GM08714 (cell line): Measurements from ENCODE around the gene KMT2B.
A peak's percentile ranks its signal among the peaks of the same experiment; 100 is the strongest.
"Not testable (repeated sequence)": the region's sequence is repeated elsewhere in the genome, so short reads cannot be mapped to it uniquely, and the experiment has no call there.

Source experiments
- H3K4me3 ChIP-seq: fragments of 200-500 bp; sonication (Bioruptor generic); 2 replicates; pipeline ENCODE4 v1.5.1; 2014; ENCODE audit warnings: mild to moderate bottlenecking, low read length, inconsistent platforms
- ZNF274 ChIP-seq: IDR thresholded peaks from 2 replicates; pipeline ENCODE4 v1.6.1; 2012; ENCODE audit warnings: mild to moderate bottlenecking, low read depth, low read length

The KMT2B gene

DNA sequence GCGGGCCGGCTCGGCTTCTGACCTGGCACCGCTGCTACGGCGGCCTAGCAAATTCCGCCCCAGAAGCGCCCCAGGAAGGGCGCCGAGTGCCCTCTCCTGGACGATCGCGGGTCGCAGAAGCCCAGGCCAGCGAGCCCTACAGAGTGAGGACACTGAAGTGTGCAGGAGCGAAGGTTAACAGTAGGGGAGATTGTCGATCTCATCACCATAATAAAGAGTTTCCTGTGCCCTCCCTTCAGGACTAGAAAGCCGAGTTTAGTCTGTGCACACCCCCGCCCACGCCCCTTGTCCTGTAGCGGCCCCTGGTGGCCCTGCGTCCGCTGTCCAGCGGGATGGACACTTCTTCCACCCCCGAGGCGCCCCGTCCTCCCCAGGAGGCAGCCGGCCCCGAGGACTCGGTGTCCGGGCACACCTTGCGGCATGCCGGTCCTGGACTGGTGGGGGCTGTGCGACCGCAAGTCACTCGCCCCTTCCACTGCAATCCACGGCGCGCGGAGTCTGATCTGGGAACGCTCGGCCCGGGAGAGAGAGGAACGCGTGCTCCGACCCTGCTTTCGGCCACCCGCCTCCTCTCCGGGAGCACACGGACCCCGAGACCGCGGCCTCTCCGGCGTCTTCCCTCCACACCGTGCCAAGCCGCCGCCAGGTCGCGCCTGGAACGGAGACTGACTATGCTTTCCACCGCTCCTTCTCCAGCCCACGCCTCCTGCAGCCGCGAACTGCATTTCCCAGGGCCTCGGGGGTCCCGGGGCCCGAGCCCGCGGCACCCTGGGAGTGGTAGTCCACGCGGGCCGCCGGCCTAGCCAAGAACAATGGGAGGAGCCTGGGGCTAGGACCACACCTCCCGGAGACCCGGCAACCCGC lies 770 bp upstream of the KMT2B start:
- no peak for TF ChIP-seq ZNF274
- H3K4me3 ChIP-seq = peak overlapping the region; percentile 84

DNA sequence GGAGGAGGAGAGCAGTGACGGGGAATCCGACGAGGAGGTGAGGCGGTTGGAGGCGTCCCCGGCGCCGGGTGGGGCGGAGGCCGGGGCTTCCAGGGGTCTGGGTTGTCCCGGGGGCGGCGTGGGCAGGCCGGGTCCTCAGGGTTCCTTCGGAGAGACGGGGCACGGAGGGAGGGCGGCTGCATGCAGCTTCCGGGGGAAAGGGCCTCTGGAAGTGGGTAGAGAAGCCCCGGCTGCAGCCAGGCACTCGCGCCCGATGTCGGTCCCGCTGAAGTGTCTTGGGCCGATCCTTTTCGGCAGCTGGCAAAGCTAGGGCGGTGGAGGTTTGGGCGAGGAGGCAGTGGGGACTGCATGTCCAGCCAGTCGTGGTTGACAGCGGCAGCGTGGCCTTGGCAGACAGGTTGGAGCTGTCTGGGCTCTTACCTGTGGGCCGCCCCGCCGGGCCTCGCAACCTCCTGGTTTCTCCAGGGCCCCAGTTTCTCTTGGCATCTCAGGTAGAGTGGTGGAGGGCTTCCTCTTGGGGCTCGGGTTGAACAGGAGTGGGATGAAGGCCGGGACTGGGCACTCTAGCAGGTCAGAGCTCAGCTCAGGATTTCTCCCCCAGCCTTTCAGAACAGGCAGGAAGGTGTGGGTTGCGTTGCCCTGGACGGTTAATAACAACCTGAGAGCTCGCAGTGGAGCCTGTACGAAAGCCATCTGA lies 690 bp downstream of the KMT2B start:
- TF ChIP-seq ZNF274 = no peak
- peak overlapping the region; percentile 83 for H3K4me3 ChIP-seq

- no peak for TF ChIP-seq ZNF274
- peak overlapping the region; percentile 83; the same call in 1 of the 2 replicates for H3K4me3 ChIP-seq
Observed at GRCh38 chr19:35719402-35720162, 1.8 kb downstream of the KMT2B start.

GRCh38 chr19:35720163-35720524 lies 2.3 kb downstream of the KMT2B start:
- H3K4me3 ChIP-seq = no peak overlapping the region
- TF ChIP-seq ZNF274 = no peak

- TF ChIP-seq ZNF274 = no peak
- no peak overlapping the region for H3K4me3 ChIP-seq
Observed at GRCh38 chr19:35720648-35721047, 2.8 kb downstream of the KMT2B start.

GRCh38 chr19:35721374-35721773 lies 3.6 kb downstream of the KMT2B start:
- H3K4me3 ChIP-seq = no peak overlapping the region
- no peak for TF ChIP-seq ZNF274

DNA sequence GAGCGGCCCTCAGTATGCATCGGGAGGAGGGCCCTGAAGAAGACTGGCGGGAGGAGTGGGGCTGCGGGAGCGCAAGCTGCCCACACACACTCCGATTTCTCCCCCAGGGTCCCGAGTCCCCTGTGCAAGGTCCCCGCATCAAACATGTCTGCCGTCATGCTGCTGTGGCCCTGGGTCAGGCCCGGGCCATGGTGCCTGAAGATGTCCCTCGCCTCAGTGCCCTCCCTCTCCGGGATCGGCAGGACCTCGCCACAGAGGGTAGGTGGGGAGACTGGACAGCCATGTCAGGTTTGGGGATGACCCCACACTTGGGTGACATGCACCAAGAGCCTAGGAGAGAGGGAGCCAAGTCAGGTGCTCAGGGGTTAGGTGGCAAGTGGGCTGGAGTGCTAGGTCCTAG lies 4.7 kb downstream of the KMT2B start:
- TF ChIP-seq ZNF274 = no peak
- no peak overlapping the region for H3K4me3 ChIP-seq

DNA sequence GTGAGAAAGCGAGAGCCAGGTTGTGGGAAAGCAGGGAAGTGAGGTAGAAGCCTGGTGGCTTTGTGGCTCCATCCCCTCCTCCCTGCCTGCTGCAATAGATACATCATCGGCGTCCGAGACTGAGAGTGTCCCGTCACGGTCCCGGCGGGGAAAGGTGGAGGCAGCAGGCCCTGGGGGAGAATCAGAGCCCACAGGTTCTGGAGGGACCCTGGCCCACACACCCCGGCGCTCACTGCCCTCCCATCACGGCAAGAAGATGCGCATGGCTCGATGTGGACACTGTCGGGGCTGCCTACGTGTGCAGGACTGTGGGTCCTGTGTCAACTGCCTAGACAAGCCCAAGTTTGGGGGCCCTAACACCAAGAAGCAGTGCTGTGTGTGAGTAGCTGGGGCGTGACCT lies 5.1 kb downstream of the KMT2B start:
- no peak for TF ChIP-seq ZNF274
- no peak overlapping the region for H3K4me3 ChIP-seq

GRCh38 chr19:35723671-35724070 lies 5.9 kb downstream of the KMT2B start:
- no peak for TF ChIP-seq ZNF274
- H3K4me3 ChIP-seq = no peak overlapping the region

DNA sequence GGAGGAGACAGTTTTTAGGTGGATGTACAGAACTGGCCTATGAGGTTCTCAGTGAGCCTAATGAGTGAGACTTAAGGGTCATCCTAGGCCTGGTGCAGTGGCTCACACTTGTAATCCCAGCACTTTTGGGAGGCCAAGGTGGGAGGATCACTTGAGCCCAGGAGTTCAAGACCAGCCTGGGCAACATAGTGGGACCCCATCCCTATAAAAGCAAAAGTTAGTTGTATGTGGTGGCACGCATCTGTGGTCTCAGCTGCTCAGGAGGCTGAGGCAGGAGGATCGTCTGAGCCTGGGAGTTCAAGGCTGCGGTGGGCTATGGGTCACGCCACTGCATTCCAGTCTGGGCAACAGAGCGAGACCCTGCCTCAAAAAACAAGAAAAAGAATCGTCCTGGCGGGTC lies 6.3 kb downstream of the KMT2B start:
- not testable (repeated sequence) for H3K4me3 ChIP-seq

GRCh38 chr19:35724560-35724959 lies 6.8 kb downstream of the KMT2B start:
- TF ChIP-seq ZNF274 = no peak
- H3K4me3 ChIP-seq = no peak overlapping the region

- TF ChIP-seq ZNF274 = no peak
- no peak overlapping the region for H3K4me3 ChIP-seq
Observed at GRCh38 chr19:35725216-35725861, 7.5 kb downstream of the KMT2B start.

DNA sequence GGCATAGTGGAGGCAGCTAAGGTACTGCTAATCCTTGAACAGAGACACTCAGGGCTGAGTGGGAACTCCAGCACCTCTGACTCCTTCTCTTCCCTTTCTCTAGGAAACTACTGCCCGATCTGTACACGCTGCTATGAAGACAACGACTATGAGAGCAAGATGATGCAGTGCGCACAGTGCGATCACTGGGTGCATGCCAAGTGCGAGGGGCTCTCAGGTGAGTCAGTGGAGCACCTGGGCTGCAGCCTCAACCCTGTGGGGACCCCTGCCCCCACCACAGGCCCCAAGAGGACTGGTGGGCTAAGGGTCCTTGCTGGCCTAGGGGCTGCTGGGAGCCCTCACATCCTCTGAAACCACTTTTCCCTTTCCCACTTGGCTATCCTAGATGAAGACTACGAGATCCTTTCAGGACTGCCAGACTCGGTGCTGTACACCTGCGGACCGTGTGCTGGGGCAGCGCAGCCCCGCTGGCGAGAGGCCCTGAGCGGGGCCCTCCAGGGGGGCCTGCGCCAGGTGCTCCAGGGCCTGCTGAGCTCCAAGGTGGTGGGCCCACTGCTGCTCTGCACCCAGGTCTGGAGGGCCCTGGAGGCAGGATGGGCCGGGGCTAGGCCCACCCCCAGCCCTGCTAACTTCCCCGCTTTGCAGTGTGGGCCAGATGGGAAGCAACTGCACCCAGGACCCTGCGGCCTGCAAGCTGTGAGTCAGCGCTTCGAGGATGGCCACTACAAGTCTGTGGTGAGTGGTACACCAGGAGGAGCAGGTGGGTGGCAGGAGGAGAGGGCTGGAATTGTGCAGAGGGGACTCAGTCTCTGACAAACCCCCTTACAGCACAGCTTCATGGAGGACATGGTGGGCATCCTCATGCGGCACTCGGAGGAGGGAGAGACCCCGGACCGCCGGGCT lies 9.5 kb downstream of the KMT2B start:
- no peak for TF ChIP-seq ZNF274
- no peak overlapping the region for H3K4me3 ChIP-seq
